B cell (primary cell): ENCODE measurements around the gene YARS1. TPM values are rescaled to one million over a fixed set of nuclear protein-coding genes. Genes with fewer than 3 reads are reported as not detected.

ENCODE experiments used
- ATAC-seq: fragments of 200-7000 bp; cut with Tn5 transposase; one replicate; pipeline ENCODE4 v1.10.0; 2021; ENCODE audit warnings: low read depth, mild to moderate bottlenecking, moderate number of reproducible peaks, moderate library complexity
- CTCF ChIA-PET: fragments of 350-600 bp; sonication (Branson Sonifier 250); formaldehyde crosslinking; loops from one replicate; lab custom pipeline; 2021; ENCODE audit warnings: antibody characterized with exemption, inconsistent platforms; lab: Charles Lee
- POLR2A ChIA-PET: fragments of 350-600 bp; sonication (Branson Sonifier 250); formaldehyde crosslinking; loops from one replicate; lab custom pipeline; 2021; ENCODE audit warnings: antibody characterized with exemption; lab: Charles Lee
- DNase-seq: peaks from one replicate; pipeline ENCODE4 v3.0.0; 2013
- H2AFZ ChIP-seq: 2 replicates; pipeline ENCODE4 v1.6.1; 2012; ENCODE audit warnings: mild to moderate bottlenecking, low read depth, low read length; ENCODE audit not compliant: insufficient read depth, poor library complexity, severe bottlenecking
- H3K27ac ChIP-seq, 2 donors: 1 replicate in 1 of 2; 2 replicates in 1 of 2; pipeline ENCODE4 v1.5.1; 2012 to 2013; ENCODE audit warnings: low read length in 2 of 2, mild to moderate bottlenecking in 2 of 2, moderate library complexity in 1 of 2
- H3K27me3 ChIP-seq, 4 experiments: fragments of 200-600 bp in 1 of 4; sonication (generic) in 1 of 4; replicated peaks in 1 of 4; 1 replicate in 2 of 4; 2 replicates in 2 of 4; pipeline versions ENCODE4 v1.6.1 to v1.7.0; 2013 to 2016; ENCODE audit warnings: low read length in 3 of 4, mild to moderate bottlenecking in 2 of 4, mixed read lengths in 1 of 4, moderate library complexity in 1 of 4; ENCODE audit not compliant: insufficient read depth in 4 of 4, control insufficient read depth in 3 of 4; ENCODE audit errors: control extremely low read depth in 1 of 4
- H3K36me3 ChIP-seq, 2 experiments: replicated peaks in 1 of 2; 1 replicate in 1 of 2; 2 replicates in 1 of 2; pipeline versions ENCODE4 v1.6.1 to v1.7.1; 2013; ENCODE audit warnings: low read length in 1 of 2; ENCODE audit not compliant: insufficient read depth in 2 of 2, control insufficient read depth in 1 of 2; ENCODE audit errors: control extremely low read depth in 1 of 2, extremely low read depth in 1 of 2
- H3K4me1 ChIP-seq, 2 donors: fragments of 200-600 bp in 1 of 2; sonication (generic) in 1 of 2; 1 replicate in 1 of 2; 2 replicates in 1 of 2; pipeline versions ENCODE4 v1.5.1 to v1.6.1; 2013 to 2017; ENCODE audit warnings: low read length in 2 of 2; ENCODE audit not compliant: control insufficient read depth in 2 of 2, insufficient read depth in 2 of 2
- H3K4me2 ChIP-seq: replicated peaks from 2 replicates; pipeline ENCODE3; 2012; ENCODE audit warnings: mild to moderate bottlenecking, low read depth, low read length; ENCODE audit not compliant: poor library complexity, severe bottlenecking
- H3K4me3 ChIP-seq, 5 experiments: fragments of 200-600 bp in 1 of 5; sonication (generic) in 1 of 5; 1 replicate in 3 of 5; 2 replicates in 2 of 5; pipeline versions ENCODE4 v1.5.1 to v1.7.0; 2011 to 2016; ENCODE audit warnings: low read length in 4 of 5, mild to moderate bottlenecking in 4 of 5, low read depth in 2 of 5, control low read depth in 1 of 5, moderate library complexity in 1 of 5; ENCODE audit not compliant: insufficient read depth in 1 of 5; ENCODE audit errors: control extremely low read depth in 1 of 5, extremely low read depth in 1 of 5
- H3K79me2 ChIP-seq: fragments of 200-600 bp; sonication (generic); one replicate; pipeline ENCODE4 v1.6.0; 2016; ENCODE audit warnings: low read length; ENCODE audit not compliant: control insufficient read depth, insufficient read depth
- H3K9ac ChIP-seq: fragments of 200-600 bp; sonication (generic); 2 replicates; pipeline ENCODE4 v1.6.1; 2017; ENCODE audit warnings: mild to moderate bottlenecking, low read length, moderate library complexity
- H3K9me3 ChIP-seq, 3 donors: one replicate each; pipeline versions ENCODE4 v1.6.1 to v1.7.1; 2013; ENCODE audit warnings: low read length in 2 of 3; ENCODE audit not compliant: control insufficient read depth in 2 of 3, insufficient read depth in 1 of 3; ENCODE audit errors: control extremely low read depth in 1 of 3
- H4K20me1 ChIP-seq: 2 replicates; pipeline ENCODE4 v1.6.0; 2012; ENCODE audit warnings: mild to moderate bottlenecking, low read length; ENCODE audit not compliant: insufficient read depth, control insufficient read depth, poor library complexity, severe bottlenecking
- H3K27ac Mint-ChIP-seq: one replicate; pipeline ENCODE4 v1.8.0; 2021; ENCODE audit warnings: mixed read lengths
- H3K27me3 Mint-ChIP-seq: one replicate; pipeline ENCODE4 v1.8.0; 2021; ENCODE audit warnings: mixed read lengths
- H3K4me1 Mint-ChIP-seq: one replicate; pipeline ENCODE4 v1.8.0; 2021; ENCODE audit warnings: mixed read lengths
- H3K4me3 Mint-ChIP-seq: one replicate; pipeline ENCODE4 v1.8.0; 2021; ENCODE audit warnings: mixed read lengths
- H3K9me3 Mint-ChIP-seq: one replicate; pipeline ENCODE4 v1.8.0; 2022; ENCODE audit warnings: mixed read lengths; ENCODE audit not compliant: insufficient read depth
- EZH2 ChIP-seq: IDR thresholded peaks from 2 replicates; pipeline ENCODE4 v1.6.1; 2012; ENCODE audit warnings: borderline replicate concordance, low read depth, mild to moderate bottlenecking, moderate library complexity, low read length; ENCODE audit not compliant: insufficient read depth, poor library complexity, severe bottlenecking
- WGBS: methylation state at CpG from one replicate; pipeline ENCODE4 v1.1.5; 2013; ENCODE audit warnings: missing lambda C conversion rate; ENCODE audit not compliant: insufficient coverage; 5-methylcytosine and 5-hydroxymethylcytosine counted together
- intact Hi-C: fragments of 100-400 bp; cut with micrococcal nuclease; formaldehyde crosslinking; loops from one replicate; pipeline ENCODE4 v1.10.0; 2022
- polyA plus RNA-seq: library from polyadenylated mRNA; depleted of rRNA; stranded (reverse); fragments of >200 nt; gene quantifications from 2 replicates; pipeline ENCODE4 v1.2.3, GENCODE V29; 2012
- total RNA-seq, 2 donors: library from RNA; stranded (reverse); fragments of 120-200 nt in 1 of 2; gene quantifications; 1 replicate in 1 of 2; 2 replicates in 1 of 2; pipeline versions ENCODE4 v1.2.3 to v1.2.4, GENCODE V29; 2013 to 2022
- TF ChIP-seq, protein P1 (sequence below): fragments of 200-600 bp; IDR thresholded peaks from one replicate; pipeline ENCODE4 v1.8.0; 2022; ENCODE audit warnings: antibody characterized with exemption, mild to moderate bottlenecking

The YARS1 gene
- total and polyA plus RNA-seq, 2 donors (not counting 1 experiment from before 2014, with no cell fraction given): 33.0 to 73.2 TPM

DNA sequence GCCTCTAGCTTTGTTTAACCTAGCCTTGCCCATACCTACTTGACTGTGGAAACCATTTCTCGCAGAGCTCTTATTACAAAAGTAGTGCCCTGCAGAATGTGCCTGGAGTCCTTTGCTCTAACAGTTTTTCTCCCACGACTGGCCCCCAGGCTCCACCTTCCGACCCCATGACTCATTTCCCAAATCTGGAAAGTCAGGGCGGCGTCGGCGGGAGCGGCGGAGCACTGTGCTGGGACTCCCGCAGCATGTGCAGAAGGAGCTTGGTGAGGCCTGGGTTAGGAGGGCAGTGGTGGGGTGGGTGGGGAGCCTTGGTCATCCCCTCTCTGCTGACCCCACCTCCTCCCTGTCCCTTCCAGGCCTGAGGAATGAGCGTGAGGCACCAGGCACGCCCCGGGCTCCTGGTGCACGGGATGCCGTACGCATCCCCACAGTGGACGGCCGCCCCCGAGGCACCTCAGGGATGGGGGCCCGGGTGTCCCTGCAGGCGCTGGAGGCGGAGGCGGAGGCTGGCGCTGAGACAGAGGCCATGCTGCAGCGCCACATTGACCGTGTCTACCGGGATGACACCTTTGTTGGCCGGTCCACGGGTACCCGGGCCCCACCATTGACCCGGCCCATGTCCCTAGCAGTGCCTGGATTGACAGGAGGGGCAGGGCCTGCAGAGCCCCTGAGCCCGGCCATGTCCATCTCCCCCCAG, 47.5 kb downstream of the YARS1 start:
- no peak overlapping the region for H3K9ac ChIP-seq
- H3K9me3 ChIP-seq: no peaks in the 10 kb centered on the region
- H3K4me1 Mint-ChIP-seq: peaks cover 3% of the 10 kb centered on the region
- H3K79me2 ChIP-seq: no peaks in the 10 kb centered on the region
- DNase-seq (no peak), ATAC-seq (no peak)
- WGBS: 98% methylated on average over 23 of the region's 32 CpGs
- CTCF ChIA-PET: interaction anchor here (0.8 to 1.3 kb wide), 2 partner anchors 250 to 435 kb away, joined by 4 to 10 read pairs; no protein-coding TSS in a partner anchor
- TF ChIP-seq EZH2: no peak
- TF ChIP-seq, protein P1, sequence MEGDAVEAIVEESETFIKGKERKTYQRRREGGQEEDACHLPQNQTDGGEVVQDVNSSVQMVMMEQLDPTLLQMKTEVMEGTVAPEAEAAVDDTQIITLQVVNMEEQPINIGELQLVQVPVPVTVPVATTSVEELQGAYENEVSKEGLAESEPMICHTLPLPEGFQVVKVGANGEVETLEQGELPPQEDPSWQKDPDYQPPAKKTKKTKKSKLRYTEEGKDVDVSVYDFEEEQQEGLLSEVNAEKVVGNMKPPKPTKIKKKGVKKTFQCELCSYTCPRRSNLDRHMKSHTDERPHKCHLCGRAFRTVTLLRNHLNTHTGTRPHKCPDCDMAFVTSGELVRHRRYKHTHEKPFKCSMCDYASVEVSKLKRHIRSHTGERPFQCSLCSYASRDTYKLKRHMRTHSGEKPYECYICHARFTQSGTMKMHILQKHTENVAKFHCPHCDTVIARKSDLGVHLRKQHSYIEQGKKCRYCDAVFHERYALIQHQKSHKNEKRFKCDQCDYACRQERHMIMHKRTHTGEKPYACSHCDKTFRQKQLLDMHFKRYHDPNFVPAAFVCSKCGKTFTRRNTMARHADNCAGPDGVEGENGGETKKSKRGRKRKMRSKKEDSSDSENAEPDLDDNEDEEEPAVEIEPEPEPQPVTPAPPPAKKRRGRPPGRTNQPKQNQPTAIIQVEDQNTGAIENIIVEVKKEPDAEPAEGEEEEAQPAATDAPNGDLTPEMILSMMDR: no peak
- H3K4me3 Mint-ChIP-seq: no peak overlapping the region
- H4K20me1 ChIP-seq: no peaks in the 10 kb centered on the region
- H3K4me1 ChIP-seq: peaks cover 0 to 3% of the 10 kb centered on the region in 2 donors
- no peak overlapping the region for H2AFZ ChIP-seq
- no peaks in the 10 kb centered on the region for H3K9me3 Mint-ChIP-seq
- no peak overlapping the region for H3K27ac Mint-ChIP-seq
- no peak overlapping the region for H3K4me2 ChIP-seq
- no peak overlapping the region for H3K27ac ChIP-seq
- H3K27me3 Mint-ChIP-seq: peaks cover 4% of the 10 kb centered on the region
- peaks cover 0 to 3% of the 10 kb centered on the region in 2 experiments for H3K36me3 ChIP-seq
- H3K27me3 ChIP-seq: no peaks in the 10 kb centered on the region
- intact Hi-C loops: no loop called here
- no peak overlapping the region for H3K4me3 ChIP-seq
- POLR2A ChIA-PET: interaction anchor here (0.6 kb wide), 1 partner anchor 137 kb away, joined by 10 read pairs; no protein-coding TSS in a partner anchor
